HG03521 (cell line): Measurements from ENCODE around the gene OGFOD3.
"Not testable (repeated sequence)": the region's sequence is repeated elsewhere in the genome, so short reads cannot be mapped to it uniquely, and the experiment has no call there.

Experiments
- ATAC-seq: cut with Tn5 transposase; IDR thresholded peaks from one replicate; pipeline ENCODE4 v1.9.1; 2021; ENCODE audit warnings: mild to moderate bottlenecking, moderate library complexity; ENCODE audit not compliant: unreplicated experiment

OGFOD3 gene

DNA sequence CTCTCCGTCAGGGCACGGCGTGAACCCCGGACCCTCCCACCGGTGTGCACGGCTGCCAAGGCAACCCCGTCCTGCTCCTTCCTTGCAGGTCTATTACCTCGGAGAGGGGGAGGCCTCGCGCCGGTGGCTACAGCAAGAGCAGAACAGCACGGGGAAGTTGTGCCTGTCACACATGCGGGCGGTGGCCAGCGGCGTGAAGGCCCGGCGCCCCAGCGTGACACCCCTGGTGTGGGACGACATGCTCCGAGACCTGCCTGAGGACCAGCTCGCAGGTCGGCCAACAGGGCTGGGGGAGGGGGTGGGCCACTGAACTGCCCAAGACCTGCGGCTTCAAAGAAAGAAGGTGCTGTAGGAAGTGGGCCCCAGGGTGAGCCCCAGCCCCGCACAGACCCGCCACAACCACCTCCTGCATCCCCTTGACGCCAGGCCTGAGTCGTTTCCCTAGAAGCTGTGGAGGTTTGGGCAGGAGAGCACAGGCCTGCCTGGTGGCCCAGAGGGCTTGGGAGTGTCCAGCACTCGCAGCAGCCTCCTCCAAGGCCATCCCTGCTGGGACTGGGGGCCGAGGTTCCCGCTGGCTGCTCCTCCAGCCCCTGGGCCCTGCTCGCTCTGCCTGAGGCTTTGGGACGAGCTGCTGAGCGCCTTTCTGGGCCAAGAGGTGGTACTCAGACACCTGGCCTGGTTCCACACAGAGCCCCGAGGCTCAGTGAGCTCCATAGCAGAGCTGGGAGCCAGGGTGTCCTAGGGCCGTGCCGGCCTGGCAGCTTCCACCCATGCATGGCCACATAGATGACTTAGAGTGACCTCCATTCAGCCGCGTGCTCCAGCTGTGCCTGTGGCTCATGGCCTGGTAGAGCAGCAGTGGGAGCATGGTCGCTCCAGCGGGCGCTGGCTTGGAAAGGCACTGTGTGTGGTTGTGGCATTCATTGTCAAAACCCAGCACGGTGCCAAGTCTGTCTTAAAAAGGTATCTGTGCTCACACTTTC is 17.5 kb upstream of the OGFOD3 start:
- ATAC-seq = no peak

DNA sequence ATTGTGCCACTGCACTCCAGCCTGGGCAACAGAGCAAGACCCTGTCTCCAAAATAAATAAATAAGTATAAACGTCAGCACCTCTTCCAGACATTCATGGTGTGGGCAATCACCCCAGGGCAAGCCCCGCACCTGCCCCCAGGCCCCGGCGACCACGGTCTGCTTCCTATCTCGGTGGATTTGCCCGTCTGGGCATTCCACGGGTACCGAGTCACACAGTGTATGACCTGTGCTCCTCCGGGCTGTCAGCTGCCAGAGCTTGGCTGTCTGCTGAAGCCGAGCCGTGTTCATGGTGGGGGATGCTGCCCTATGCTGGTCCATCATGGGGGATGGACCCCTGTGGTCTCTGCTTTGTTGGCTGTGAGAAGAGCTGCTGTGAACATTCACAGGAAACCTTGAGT is 16.7 kb upstream of the OGFOD3 start:
- no peak for ATAC-seq

DNA sequence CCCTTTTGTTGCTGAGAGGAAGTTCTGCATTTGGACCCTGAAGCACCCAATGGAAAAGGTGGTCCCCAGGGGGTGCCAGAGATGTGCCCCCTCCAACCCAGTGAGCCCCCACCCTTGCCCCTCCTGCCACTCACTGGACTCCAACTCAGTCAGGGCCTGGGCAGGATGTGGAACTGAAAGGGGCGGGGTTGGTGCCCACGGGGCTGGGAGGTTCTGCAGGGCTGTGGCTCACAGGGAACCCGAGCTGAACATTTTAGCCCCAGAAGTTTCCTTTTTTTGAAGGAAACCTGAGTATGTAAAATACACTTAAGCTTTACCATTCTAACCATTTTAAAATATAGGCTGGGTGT is 15.8 kb upstream of the OGFOD3 start:
- no peak for ATAC-seq

DNA sequence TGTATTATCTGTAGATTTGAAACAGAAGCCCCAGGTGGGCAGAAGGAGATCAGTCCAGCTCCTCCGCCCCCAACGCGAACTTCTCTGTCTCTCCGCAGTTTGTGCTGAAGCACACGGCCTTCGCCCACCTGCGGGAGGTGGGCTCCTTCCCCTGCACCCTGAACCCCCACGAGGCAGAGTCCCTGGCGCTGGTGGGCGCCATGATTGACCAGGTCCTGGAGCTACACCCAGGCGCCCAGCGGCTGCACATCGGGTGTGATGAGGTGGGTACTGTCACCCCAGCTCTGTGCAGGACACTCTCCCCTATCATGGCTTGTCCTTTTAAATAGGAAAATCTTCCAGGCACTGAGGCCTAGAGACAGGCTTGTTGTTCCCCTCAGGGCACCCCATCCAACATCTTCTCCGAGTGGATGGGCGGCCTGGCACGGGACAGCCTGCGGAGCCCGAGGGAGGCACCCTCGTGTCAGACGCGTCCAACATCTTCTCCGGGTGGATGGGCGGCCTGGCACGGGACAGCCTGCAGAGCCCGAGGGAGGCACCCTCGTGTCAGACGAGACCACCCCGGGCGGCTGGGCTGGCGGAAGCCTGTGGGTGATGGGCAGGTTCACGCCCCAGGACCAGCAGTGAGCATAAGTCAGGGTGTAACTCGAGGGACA is 15.3 kb upstream of the OGFOD3 start:
- ATAC-seq = no peak

- no peak for ATAC-seq
These were observed 13.6 kb upstream of the OGFOD3 start for GRCh38 chr17:82432017-82432416.

GRCh38 chr17:82429824-82430223 is 11.4 kb upstream of the OGFOD3 start:
- ATAC-seq = no peak

DNA sequence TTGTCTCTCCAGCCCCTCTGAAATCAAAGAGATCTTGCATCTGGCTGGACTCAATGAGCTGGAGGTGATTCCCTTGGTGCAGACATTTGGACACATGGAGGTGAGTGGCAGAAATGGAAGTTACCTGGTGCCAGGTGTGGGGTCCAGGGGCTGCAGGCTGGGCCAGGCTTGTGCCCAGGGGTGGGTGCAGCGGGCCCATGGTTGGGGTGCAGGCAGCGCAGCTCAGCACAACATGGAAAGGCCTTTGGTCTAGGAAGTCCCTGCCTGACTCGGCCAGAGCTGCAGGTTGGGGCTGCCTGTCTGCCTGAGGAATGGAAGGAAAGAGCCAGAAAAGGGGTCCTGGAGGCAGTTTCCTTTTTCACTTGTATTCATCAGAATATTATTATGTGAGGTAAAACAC is 10.2 kb upstream of the OGFOD3 start:
- ATAC-seq = no peak

- ATAC-seq = no peak
These were observed 6.4 kb upstream of the OGFOD3 start for GRCh38 chr17:82424863-82425159.

DNA sequence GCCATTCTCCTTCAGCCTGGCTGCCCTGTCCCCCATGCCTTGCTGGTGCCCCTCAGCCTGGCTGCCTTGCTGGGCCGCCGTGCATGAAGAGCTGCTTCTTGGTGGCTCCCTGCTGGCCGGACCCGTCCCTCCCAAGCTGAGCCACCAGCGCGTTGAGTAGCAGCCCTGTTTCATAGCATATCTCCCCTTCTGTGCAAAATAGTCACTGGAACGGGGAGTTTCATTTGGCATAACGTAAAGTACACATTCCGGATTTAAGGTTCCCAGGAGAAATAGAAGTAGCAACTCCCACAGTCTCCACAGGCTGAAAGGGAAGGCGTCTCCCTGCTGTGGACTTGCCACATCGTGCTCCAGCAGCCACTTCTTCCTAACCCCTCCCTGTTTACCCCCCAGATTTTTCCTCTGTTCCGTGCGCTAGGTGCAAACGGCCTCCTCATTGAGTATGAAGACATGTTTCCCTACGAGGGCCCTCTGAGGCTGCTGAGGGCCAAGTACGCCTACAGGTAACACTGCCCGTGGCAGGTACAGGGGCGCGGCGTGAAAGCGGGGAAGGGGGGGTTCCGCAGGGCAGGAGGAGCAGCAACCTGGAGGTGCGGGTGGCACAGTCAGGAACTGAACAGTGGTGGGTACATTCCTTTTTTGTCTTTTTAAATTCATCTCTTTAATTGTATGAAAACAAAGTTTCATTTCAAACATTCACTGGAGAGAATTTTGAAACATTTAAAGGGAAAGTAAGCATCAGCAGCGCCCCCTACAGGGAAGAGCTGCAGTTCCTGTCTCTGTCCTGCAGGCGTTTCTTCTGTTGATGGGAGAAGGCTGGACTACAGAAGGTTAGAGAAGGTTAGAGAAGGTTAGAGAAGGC is 5.8 kb upstream of the OGFOD3 start:
- ATAC-seq = no peak

DNA sequence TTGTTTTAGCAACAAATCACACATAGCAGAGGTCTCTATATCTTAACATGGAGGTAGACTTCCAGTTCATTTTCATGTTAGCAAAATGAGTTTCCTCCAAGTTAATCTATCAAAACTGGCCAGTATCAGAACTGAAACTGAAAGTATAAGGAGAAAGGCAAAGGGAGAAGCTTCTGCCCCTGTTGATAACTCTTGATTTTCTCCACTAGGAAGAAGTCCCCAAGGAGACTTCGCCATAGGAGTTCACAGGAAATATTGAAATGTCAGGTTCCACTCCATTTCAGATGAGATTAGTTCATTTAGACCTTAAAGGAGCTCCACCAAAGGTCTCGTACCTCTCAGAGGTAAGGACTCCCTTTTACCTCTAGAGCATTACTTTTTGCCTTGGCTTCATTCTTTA is 1.2 kb upstream of the OGFOD3 start:
- no peak for ATAC-seq

DNA sequence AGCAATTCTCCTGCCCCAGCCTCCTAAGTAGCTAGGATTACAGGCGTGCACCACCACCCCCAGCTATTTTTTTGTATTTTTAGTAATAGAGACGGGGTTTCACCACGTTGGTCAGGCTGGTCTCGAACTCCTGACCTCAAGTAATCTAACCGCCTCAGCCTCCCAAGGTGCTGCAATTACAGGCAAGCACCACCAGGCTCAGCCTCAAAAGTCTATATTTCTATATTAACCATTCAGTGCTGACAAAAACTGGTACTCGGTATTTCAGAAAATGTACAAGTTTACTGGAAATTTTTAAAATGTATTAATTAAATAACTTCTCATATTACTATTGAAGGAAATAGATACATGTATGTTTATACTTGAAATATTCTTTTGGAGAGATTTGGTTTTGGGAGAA is 1.6 kb downstream of the OGFOD3 start:
- no peak for ATAC-seq

DNA sequence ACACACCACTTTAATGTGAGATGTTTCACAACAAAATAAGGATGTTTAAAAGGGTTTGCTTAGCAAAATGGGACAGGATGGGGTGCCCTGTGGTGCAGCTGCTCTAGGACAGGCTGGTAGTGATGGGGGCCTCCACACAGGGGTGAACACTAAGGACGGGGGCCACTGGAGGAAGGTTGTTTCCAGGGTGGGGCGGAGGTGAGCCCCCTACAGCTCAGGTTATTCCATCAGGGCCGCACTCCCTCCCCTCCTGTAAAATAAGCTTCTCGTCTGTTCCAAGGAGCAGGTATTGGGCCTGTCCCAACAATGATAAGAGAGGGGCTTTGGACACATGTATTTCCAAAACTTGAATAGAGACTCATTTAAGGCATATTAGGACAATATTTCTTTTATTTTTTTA is 2.1 kb downstream of the OGFOD3 start:
- no peak for ATAC-seq

GRCh38 chr17:82415786-82416185 is 2.6 kb downstream of the OGFOD3 start:
- no peak for ATAC-seq

GRCh38 chr17:82415336-82415735 is 3.0 kb downstream of the OGFOD3 start:
- no peak for ATAC-seq

DNA sequence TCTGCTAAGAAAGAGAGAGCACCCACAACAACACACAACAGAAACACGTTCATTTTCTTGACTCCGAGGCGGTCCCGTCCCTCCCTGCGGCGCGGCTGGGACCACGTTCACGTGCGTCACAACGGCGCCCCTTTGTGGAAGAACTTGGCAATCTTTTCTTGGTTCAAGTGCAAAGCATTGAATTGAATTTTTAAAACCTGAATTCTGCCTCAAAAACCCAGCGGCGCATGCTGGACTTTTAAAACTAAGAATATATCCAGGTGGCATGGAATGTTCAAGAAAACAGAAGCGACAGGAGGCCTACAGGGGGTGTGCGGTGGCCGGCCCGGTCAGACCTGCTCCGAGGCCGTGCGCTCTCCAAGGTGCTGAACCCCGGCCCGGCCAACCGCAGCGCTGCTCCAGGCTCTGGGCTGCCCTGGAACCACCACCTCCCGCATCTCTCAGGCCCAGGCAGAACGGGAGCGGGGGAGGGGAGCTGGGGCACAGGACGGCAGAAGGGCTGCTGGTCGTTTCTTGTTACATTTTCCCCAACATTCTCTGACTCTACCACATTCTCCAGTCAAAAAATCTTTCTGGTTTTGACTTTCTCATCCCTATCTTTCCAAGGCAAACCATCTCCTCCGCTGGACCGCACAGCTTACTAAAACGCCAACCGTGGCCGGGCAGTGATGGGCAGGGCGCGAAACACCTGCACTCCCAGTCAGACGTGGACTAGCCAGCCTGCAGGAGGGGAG is 3.7 kb downstream of the OGFOD3 start:
- no peak for ATAC-seq

DNA sequence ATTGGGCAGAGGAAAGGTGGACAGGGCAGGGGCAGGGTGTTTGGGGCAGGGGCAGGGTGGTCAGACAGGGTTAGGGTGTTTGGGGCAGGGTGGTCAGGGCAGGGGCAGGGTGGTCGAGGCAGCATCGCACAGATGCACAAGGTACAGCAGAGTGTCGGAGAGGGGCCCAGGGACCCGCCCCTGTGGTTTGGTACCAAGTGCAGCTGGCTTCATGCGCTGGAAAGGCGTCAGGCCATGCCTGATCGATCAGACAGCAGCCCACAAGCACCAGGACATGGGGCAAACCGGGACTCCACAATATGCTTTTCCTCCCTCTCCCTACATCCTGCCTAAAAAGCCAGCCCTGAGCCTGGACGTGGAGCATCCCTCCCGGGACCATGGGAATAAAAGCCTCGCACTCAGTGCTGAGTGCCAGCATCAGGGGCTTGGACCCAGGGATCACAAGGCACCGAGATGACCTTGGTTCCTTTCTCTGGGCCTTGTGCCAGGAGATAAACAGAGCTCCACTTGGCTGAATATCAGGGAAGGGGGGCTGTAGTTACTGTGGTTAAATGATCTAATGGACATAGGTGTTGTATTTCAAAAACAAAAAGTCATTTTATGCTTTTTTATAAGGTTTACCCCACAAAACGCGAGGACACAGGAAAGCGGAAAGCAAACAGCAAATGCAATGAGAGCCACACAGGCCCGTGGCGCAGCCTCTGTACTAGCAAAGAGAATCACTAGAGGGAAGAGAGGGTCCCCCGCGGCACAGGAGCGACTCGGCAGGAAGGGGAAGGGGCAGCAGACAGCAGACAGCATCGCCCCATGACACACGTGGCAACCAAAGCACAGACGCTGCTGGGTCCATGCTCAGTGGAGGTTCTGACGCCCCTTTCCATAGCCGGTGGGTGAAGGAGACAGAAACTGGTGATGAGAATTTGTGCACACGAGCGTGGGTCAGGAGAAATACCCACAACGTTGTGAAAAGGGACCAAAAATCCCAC is 5.6 kb downstream of the OGFOD3 start:
- ATAC-seq = no peak

- ATAC-seq = not testable (repeated sequence)
These were observed 6.3 kb downstream of the OGFOD3 start for GRCh38 chr17:82412081-82412480.

DNA sequence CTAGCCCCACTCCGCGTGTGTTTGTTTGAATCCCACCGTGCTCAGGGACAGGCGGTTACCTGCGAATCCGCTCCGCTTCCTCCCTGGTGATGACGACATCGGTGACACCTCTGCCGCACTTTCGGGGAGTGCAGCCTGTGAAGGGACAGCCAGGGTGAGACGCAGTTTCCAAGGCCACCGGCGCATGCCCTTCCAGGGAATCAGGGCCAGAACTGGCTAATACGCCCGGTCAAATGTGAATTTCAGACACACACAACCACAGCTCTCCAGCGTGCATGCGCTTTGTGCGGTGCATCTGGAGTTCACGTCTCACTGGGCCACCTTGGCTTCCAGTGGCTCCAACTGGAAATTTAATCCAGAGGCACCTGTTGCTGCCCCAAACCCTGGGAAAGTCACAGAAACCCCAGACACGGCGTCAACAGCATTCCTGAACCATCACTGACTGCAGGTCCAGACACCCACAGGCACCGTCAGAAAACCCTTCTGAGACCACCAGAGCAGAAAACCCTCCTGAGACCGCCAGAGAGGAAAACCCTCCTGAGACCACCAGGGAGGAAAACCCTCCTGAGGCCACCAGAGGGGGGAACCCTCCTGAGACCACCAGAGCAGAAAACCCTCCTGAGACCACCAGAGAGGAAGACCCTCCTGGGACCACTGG is 6.9 kb downstream of the OGFOD3 start:
- no peak for ATAC-seq

DNA sequence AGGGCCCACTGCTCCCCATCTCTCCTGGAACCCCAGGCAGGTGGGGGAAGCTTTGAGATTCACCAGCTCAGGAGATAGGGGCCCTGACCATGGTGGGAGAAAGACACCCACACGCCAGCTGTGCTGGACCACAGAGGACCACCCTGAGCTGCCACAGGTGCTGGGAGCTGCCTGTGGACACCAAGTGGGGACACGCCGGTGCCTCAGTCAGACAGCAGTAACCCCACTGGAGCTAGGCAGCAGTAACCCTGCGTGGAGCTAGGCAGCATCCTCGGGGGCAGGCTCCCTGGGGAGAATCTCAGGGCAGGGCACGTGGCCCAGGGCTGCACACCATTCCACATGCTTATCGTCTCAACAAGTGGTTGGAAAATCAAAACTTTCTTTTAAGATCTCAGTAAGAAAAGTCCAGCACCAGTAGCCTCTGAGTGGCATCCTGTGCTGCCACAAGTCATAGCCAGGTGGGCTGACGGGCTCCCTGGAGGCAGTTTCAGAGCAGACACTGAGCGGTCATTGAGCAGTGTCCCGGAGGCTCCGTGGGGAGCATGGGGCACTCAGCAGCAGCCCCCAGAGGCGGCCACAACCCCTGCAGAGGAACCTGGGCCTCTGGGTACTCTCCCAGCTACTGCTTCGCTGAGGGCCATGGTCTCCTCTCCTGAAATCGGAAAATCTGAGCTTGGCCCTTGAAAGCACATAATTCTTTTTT is 8.2 kb downstream of the OGFOD3 start:
- no peak for ATAC-seq
